H9 (cell line): Measurements from ENCODE around the gene GON7. TPM values are rescaled to one million over a fixed set of nuclear protein-coding genes. Genes with fewer than 3 reads are reported as not detected.
"Not testable (repeated sequence)": the region's sequence is repeated elsewhere in the genome, so short reads cannot be mapped to it uniquely, and the experiment has no call there.

ENCODE experiments used
- DNase-seq: peaks from one replicate; pipeline ENCODE4 v3.0.0-alpha.2; 2017
- H2AFZ ChIP-seq: one replicate; pipeline ENCODE4 v1.6.1; 2013; ENCODE audit warnings: mild to moderate bottlenecking, low read length, control low read depth, moderate library complexity
- H2AK5ac ChIP-seq: 2 replicates; pipeline ENCODE4 v1.6.1; 2013; ENCODE audit warnings: low read length, control low read depth, mixed read lengths; ENCODE audit not compliant: insufficient read length
- H2BK120ac ChIP-seq: one replicate; pipeline ENCODE4 v1.6.1; 2013; ENCODE audit warnings: low read depth, mild to moderate bottlenecking, low read length, control low read depth, inconsistent platforms; ENCODE audit not compliant: poor library complexity, severe bottlenecking
- H2BK12ac ChIP-seq: 2 replicates; pipeline ENCODE4 v1.6.1; 2013; ENCODE audit warnings: low read length, control low read depth, mixed read lengths, low read depth; ENCODE audit not compliant: insufficient read length
- H2BK15ac ChIP-seq: 2 replicates; pipeline ENCODE4 v1.6.1; 2013; ENCODE audit warnings: low read depth, low read length, control low read depth
- H2BK20ac ChIP-seq: one replicate; pipeline ENCODE4 v1.6.1; 2013; ENCODE audit warnings: low read depth, mild to moderate bottlenecking, low read length, control low read depth, inconsistent platforms; ENCODE audit not compliant: poor library complexity, severe bottlenecking
- H2BK5ac ChIP-seq: 2 replicates; pipeline ENCODE4 v1.6.1; 2013; ENCODE audit warnings: low read length, control low read depth, mixed read lengths; ENCODE audit not compliant: insufficient read length
- H3K14ac ChIP-seq: 2 replicates; pipeline ENCODE4 v1.6.1; 2013; ENCODE audit warnings: low read length, control low read depth; ENCODE audit not compliant: insufficient read depth
- H3K18ac ChIP-seq: 2 replicates; pipeline ENCODE4 v1.6.1; 2013; ENCODE audit warnings: low read depth, mild to moderate bottlenecking, mixed read lengths, low read length, control low read depth; ENCODE audit not compliant: insufficient read length
- H3K23ac ChIP-seq: 2 replicates; pipeline ENCODE4 v1.6.1; 2013; ENCODE audit warnings: low read length, control low read depth, mixed read lengths, low read depth; ENCODE audit not compliant: insufficient read length
- H3K23me2 ChIP-seq: 2 replicates; pipeline ENCODE4 v1.6.1; 2013; ENCODE audit warnings: low read depth, mild to moderate bottlenecking, mixed read lengths, low read length, control low read depth; ENCODE audit not compliant: insufficient read length, poor library complexity, severe bottlenecking
- H3K27ac ChIP-seq: 2 replicates; pipeline ENCODE4 v1.5.1; 2013; ENCODE audit warnings: low read length, control low read depth, mixed read lengths, low read depth; ENCODE audit not compliant: insufficient read length
- H3K27me3 ChIP-seq: 2 replicates; pipeline ENCODE4 v1.6.1; 2013; ENCODE audit warnings: low read length, control low read depth, inconsistent platforms; ENCODE audit not compliant: insufficient read depth
- H3K4ac ChIP-seq: 2 replicates; pipeline ENCODE4 v1.6.1; 2013; ENCODE audit warnings: low read depth, mild to moderate bottlenecking, control low read depth, inconsistent platforms, low read length, moderate library complexity
- H3K4me1 ChIP-seq: 2 replicates; pipeline ENCODE4 v1.6.1; 2013; ENCODE audit warnings: low read length, control low read depth, inconsistent platforms; ENCODE audit not compliant: insufficient read depth
- H3K4me2 ChIP-seq: 2 replicates; pipeline ENCODE4 v1.6.1; 2013; ENCODE audit warnings: low read length, control low read depth, mixed read lengths; ENCODE audit not compliant: insufficient read length, insufficient read depth
- H3K56ac ChIP-seq: 2 replicates; pipeline ENCODE4 v1.6.1; 2013; ENCODE audit warnings: low read depth, mild to moderate bottlenecking, mixed read lengths, low read length, control low read depth; ENCODE audit not compliant: insufficient read length
- H3K79me1 ChIP-seq: 2 replicates; pipeline ENCODE4 v1.6.1; 2013; ENCODE audit warnings: low read depth, mild to moderate bottlenecking, moderate library complexity, low read length, control low read depth, inconsistent platforms; ENCODE audit not compliant: insufficient read depth, poor library complexity, severe bottlenecking
- H3K79me2 ChIP-seq: 2 replicates; pipeline ENCODE4 v1.6.1; 2013; ENCODE audit warnings: low read length, control low read depth, inconsistent platforms; ENCODE audit not compliant: insufficient read depth
- H3K9ac ChIP-seq: 2 replicates; pipeline ENCODE4 v1.6.1; 2013; ENCODE audit warnings: low read length, control low read depth, mixed read lengths; ENCODE audit not compliant: insufficient read length; ENCODE audit errors: extremely low read depth
- H3K9me3 ChIP-seq: one replicate; pipeline ENCODE4 v1.6.1; 2013; ENCODE audit warnings: low read depth, low read length, inconsistent platforms; ENCODE audit not compliant: control insufficient read depth
- H3T11ph ChIP-seq: one replicate; pipeline ENCODE4 v1.6.1; 2013; ENCODE audit warnings: mild to moderate bottlenecking, low read length, control low read depth, inconsistent platforms
- H4K20me1 ChIP-seq: one replicate; pipeline ENCODE4 v1.6.1; 2013; ENCODE audit not compliant: control insufficient read depth, insufficient read length, insufficient read depth
- H4K5ac ChIP-seq: 2 replicates; pipeline ENCODE4 v1.6.1; 2013; ENCODE audit warnings: low read depth, mild to moderate bottlenecking, mixed read lengths, low read length, control low read depth; ENCODE audit not compliant: insufficient read length
- H4K8ac ChIP-seq: replicated peaks from 2 replicates; pipeline ENCODE4 v1.6.1; 2013; ENCODE audit warnings: low read length, control low read depth, mixed read lengths, low read depth; ENCODE audit not compliant: insufficient read length
- H4K91ac ChIP-seq: 2 replicates; pipeline ENCODE4 v1.6.1; 2013; ENCODE audit warnings: low read depth, mild to moderate bottlenecking, moderate library complexity, mixed read lengths, low read length, control low read depth; ENCODE audit not compliant: insufficient read length
- H3K27ac Mint-ChIP-seq, 3 experiments: 2 replicates in 2 of 3; 3 replicates in 1 of 3; pipeline ENCODE4 v1.8.0; 2020 to 2021; ENCODE audit warnings: mixed read lengths in 3 of 3, mild to moderate bottlenecking in 1 of 3, moderate library complexity in 1 of 3
- H3K27me3 Mint-ChIP-seq: 2 replicates; pipeline ENCODE4 v1.8.0; 2021; ENCODE audit warnings: low read depth, mild to moderate bottlenecking, moderate library complexity, mixed read lengths
- H3K36me3 Mint-ChIP-seq, 3 experiments: 2 replicates in 2 of 3; 3 replicates in 1 of 3; pipeline ENCODE4 v1.8.0; 2020 to 2021; ENCODE audit warnings: low read depth in 3 of 3, mixed read lengths in 3 of 3; ENCODE audit not compliant: insufficient read depth in 1 of 3
- H3K4me1 Mint-ChIP-seq, 2 experiments: 2 replicates each; pipeline ENCODE4 v1.8.0; 2020; ENCODE audit warnings: mixed read lengths in 2 of 2
- H3K4me3 Mint-ChIP-seq, 2 experiments: 2 replicates in 1 of 2; 3 replicates in 1 of 2; pipeline ENCODE4 v1.8.0; 2020 to 2021; ENCODE audit warnings: mild to moderate bottlenecking in 2 of 2, mixed read lengths in 2 of 2, moderate library complexity in 1 of 2
- H3K9me3 Mint-ChIP-seq, 2 experiments: 2 replicates in 1 of 2; 3 replicates in 1 of 2; pipeline ENCODE4 v1.8.0; 2020; ENCODE audit warnings: mild to moderate bottlenecking in 2 of 2, mixed read lengths in 2 of 2, moderate library complexity in 1 of 2
- WGBS: extraction: QIAGEN DNeasy Blood & Tissue Kit; methylation state at CpG from one replicate; pipeline ENCODE4 v1.1.7; 2013; ENCODE audit warnings: missing lambda C conversion rate, low lambda C conversion rate, mixed read lengths; ENCODE audit not compliant: insufficient read length; ENCODE audit errors: extremely low coverage; 5-methylcytosine and 5-hydroxymethylcytosine counted together
- total RNA-seq: library from RNA; stranded (reverse); gene quantifications from 2 replicates; pipeline ENCODE4 v1.2.1, GENCODE V29; 2021

GON7 gene
- total RNA-seq, 1 experiment from 2014 or later: 6.8 TPM

DNA sequence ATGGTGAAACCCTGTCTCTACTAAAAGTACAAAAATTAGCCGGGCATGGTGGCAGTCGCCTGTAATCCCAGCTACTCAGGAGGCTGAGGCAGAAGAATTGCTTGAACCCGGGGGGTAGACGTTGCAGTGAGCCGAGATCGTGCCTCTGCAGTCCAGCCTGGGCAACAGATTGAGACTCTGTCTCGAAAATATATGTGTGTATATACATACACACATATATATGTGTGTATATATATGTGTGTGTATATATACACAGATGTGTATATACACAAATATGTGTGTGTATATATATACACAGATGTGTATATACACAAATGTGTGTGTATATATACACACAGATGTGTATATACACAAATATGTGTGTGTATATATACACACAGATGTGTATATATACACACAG is 48.5 kb downstream of the GON7 start:
- H4K20me1 ChIP-seq, H3K27ac ChIP-seq, H3K9me3 Mint-ChIP-seq, H3K14ac ChIP-seq, H2BK20ac ChIP-seq, H3K4me3 Mint-ChIP-seq, H2BK15ac ChIP-seq, H4K8ac ChIP-seq, H3K36me3 Mint-ChIP-seq, H3K4me2 ChIP-seq, H3K79me1 ChIP-seq, H2BK120ac ChIP-seq, H3K23me2 ChIP-seq, DNase-seq, H3K79me2 ChIP-seq, H3K4ac ChIP-seq, H2AFZ ChIP-seq, H3T11ph ChIP-seq, H3K4me1 ChIP-seq, H3K27me3 Mint-ChIP-seq, H2BK12ac ChIP-seq, H3K23ac ChIP-seq, H3K27me3 ChIP-seq, H4K5ac ChIP-seq, H3K9me3 ChIP-seq, H3K9ac ChIP-seq, H3K56ac ChIP-seq, H2AK5ac ChIP-seq, H3K18ac ChIP-seq, H3K27ac Mint-ChIP-seq, H4K91ac ChIP-seq, H3K4me1 Mint-ChIP-seq, H2BK5ac ChIP-seq: not testable (repeated sequence)
- no CpG with 5 or more reads among the region's 7 CpGs for WGBS
